IMR-90 (cell line): ENCODE data around the gene YAF2. TPM values are rescaled to one million over a fixed set of nuclear protein-coding genes. Genes with fewer than 3 reads are reported as not detected.

Source experiments
- ATAC-seq: fragments of 200-7000 bp; cut with Tn5 transposase; 2 replicates; pipeline ENCODE4 v1.9.1; 2020; ENCODE audit warnings: low read depth, mild to moderate bottlenecking, moderate library complexity
- BruUV-seq: library from RNA; stranded (reverse); fragments of 400-500 nt; replicated peaks from 2 replicates; lab custom pipeline; 2021; lab: Mats Ljungman, UMichigan
- CTCF ChIA-PET: fragments of 300-600 bp; formaldehyde crosslinking; extraction: SDS; loops from one replicate; lab custom pipeline; 2021; ENCODE audit warnings: antibody characterized with exemption; lab: Yijun Ruan, JAX
- POLR2A ChIA-PET: fragments of 300-600 bp; sonication (Branson Sonifier 250); formaldehyde crosslinking; loops from one replicate; lab custom pipeline; 2022; ENCODE audit warnings: antibody characterized with exemption; ENCODE audit not compliant: unreplicated experiment; lab: Charles Lee
- DNase-seq: peaks from one replicate; pipeline ENCODE4 v3.0.0; 2013
- H2AFZ ChIP-seq: replicated peaks from 2 replicates; pipeline ENCODE3; 2013; ENCODE audit warnings: low read length, mild to moderate bottlenecking; ENCODE audit not compliant: poor library complexity
- H2AK5ac ChIP-seq: 2 replicates; pipeline ENCODE4 v1.6.1; 2013; ENCODE audit warnings: low read depth, low read length, inconsistent platforms
- H2AK9ac ChIP-seq: replicated peaks from 2 replicates; pipeline ENCODE3; 2013; ENCODE audit warnings: mild to moderate bottlenecking, low read depth, low read length, moderate library complexity; ENCODE audit not compliant: poor library complexity
- H2BK120ac ChIP-seq: 2 replicates; pipeline ENCODE4 v1.6.1; 2013; ENCODE audit warnings: low read depth, low read length, inconsistent platforms
- H2BK15ac ChIP-seq: 3 replicates; pipeline ENCODE4 v1.6.1; 2013; ENCODE audit warnings: low read depth, low read length, inconsistent platforms
- H2BK20ac ChIP-seq: 2 replicates; pipeline ENCODE4 v1.6.1; 2013; ENCODE audit warnings: low read depth, mild to moderate bottlenecking, inconsistent platforms, low read length, moderate library complexity
- H2BK5ac ChIP-seq: 2 replicates; pipeline ENCODE4 v1.6.1; 2013; ENCODE audit warnings: mild to moderate bottlenecking, low read depth, low read length, inconsistent platforms; ENCODE audit not compliant: poor library complexity, severe bottlenecking
- H3K14ac ChIP-seq: replicated peaks from 2 replicates; pipeline ENCODE4 v1.6.1; 2013; ENCODE audit warnings: low read depth, low read length, inconsistent platforms
- H3K18ac ChIP-seq: 2 replicates; pipeline ENCODE4 v1.6.1; 2013; ENCODE audit warnings: low read depth, low read length, control low read depth
- H3K23ac ChIP-seq: 2 replicates; pipeline ENCODE4 v1.6.1; 2013; ENCODE audit warnings: low read depth, low read length, inconsistent platforms
- H3K27ac ChIP-seq: 2 replicates; pipeline ENCODE4 v1.5.1; 2013; ENCODE audit warnings: mild to moderate bottlenecking, control low read depth, low read length; ENCODE audit not compliant: insufficient read depth
- H3K27me3 ChIP-seq: 2 replicates; pipeline ENCODE4 v1.6.1; 2013; ENCODE audit warnings: low read length; ENCODE audit not compliant: control insufficient read depth, insufficient read depth
- H3K36me3 ChIP-seq: 2 replicates; pipeline ENCODE4 v1.6.1; 2013; ENCODE audit warnings: low read length, mixed read lengths; ENCODE audit not compliant: control insufficient read depth, insufficient read depth
- H3K4ac ChIP-seq: 2 replicates; pipeline ENCODE4 v1.6.1; 2013; ENCODE audit warnings: low read depth, low read length, inconsistent platforms
- H3K4me1 ChIP-seq: 2 replicates; pipeline ENCODE4 v1.6.1; 2013; ENCODE audit warnings: low read length, mixed read lengths; ENCODE audit not compliant: control insufficient read depth, insufficient read depth
- H3K4me2 ChIP-seq: 2 replicates; pipeline ENCODE4 v1.6.1; 2013; ENCODE audit warnings: low read depth, mild to moderate bottlenecking, control low read depth, low read length, moderate library complexity
- H3K4me3 ChIP-seq: 2 replicates; pipeline ENCODE4 v1.5.1; 2013; ENCODE audit warnings: low read depth, mild to moderate bottlenecking, control low read depth, low read length, moderate library complexity; ENCODE audit not compliant: insufficient read depth
- H3K56ac ChIP-seq: 2 replicates; pipeline ENCODE4 v1.6.1; 2013; ENCODE audit warnings: low read length, inconsistent platforms; ENCODE audit not compliant: insufficient read depth; ENCODE audit errors: extremely low read depth
- H3K79me1 ChIP-seq, 2 experiments: 2 replicates each; pipeline ENCODE4 v1.6.1; 2013; ENCODE audit warnings: low read length in 2 of 2, inconsistent platforms in 1 of 2, low read depth in 1 of 2
- H3K9ac ChIP-seq: 2 replicates; pipeline ENCODE4 v1.6.1; 2013; ENCODE audit warnings: low read depth, low read length, control low read depth
- H3K9me1 ChIP-seq: 2 replicates; pipeline ENCODE4 v1.6.1; 2013; ENCODE audit warnings: low read length, inconsistent platforms; ENCODE audit not compliant: insufficient read depth
- H3K9me3 ChIP-seq: 2 replicates; pipeline ENCODE4 v1.6.1; 2013; ENCODE audit warnings: low read length; ENCODE audit not compliant: control insufficient read depth, insufficient read depth
- H4K20me1 ChIP-seq: 2 replicates; pipeline ENCODE4 v1.6.1; 2013; ENCODE audit warnings: low read length, inconsistent platforms; ENCODE audit not compliant: insufficient read depth
- H4K5ac ChIP-seq: 2 replicates; pipeline ENCODE4 v1.6.1; 2013; ENCODE audit warnings: mild to moderate bottlenecking, low read depth, low read length, control low read depth
- H4K8ac ChIP-seq, 2 experiments: 2 replicates each; pipeline ENCODE4 v1.6.1; 2013; ENCODE audit warnings: low read depth in 2 of 2, low read length in 2 of 2, control low read depth in 1 of 2, inconsistent platforms in 1 of 2
- H4K91ac ChIP-seq: 2 replicates; pipeline ENCODE4 v1.6.1; 2013; ENCODE audit warnings: low read depth, low read length, inconsistent platforms; ENCODE audit not compliant: insufficient read depth
- BHLHE40 ChIP-seq: fragments of 150-350 bp; IDR thresholded peaks from 2 replicates; pipeline ENCODE4 v1.6.1; 2016; ENCODE audit warnings: mild to moderate bottlenecking, low read depth, low read length
- CEBPB ChIP-seq: IDR thresholded peaks from 2 replicates; pipeline ENCODE4 v1.6.1; 2012; ENCODE audit warnings: low read depth, low read length, improper control_type of control experiment
- CHD1 ChIP-seq: IDR thresholded peaks from 2 replicates; pipeline ENCODE4 v1.6.1; 2012; ENCODE audit warnings: low read depth, low read length, improper control_type of control experiment
- MAFK ChIP-seq: IDR thresholded peaks from 2 replicates; pipeline ENCODE4 v1.6.1; 2012; ENCODE audit warnings: low read depth, low read length, improper control_type of control experiment
- MAZ ChIP-seq: IDR thresholded peaks from 2 replicates; pipeline ENCODE4 v1.6.1; 2012; ENCODE audit warnings: low read depth, mild to moderate bottlenecking, low read length, improper control_type of control experiment, moderate library complexity, borderline replicate concordance
- MXI1 ChIP-seq: IDR thresholded peaks from 2 replicates; pipeline ENCODE4 v1.6.1; 2012; ENCODE audit warnings: low read depth, mild to moderate bottlenecking, low read length, moderate library complexity, borderline replicate concordance
- NFE2L2 ChIP-seq: fragments of 150-350 bp; IDR thresholded peaks from 2 replicates; pipeline ENCODE4 v1.6.1; 2016; ENCODE audit warnings: low read depth, mild to moderate bottlenecking, low read length
- POLR2A ChIP-seq: IDR thresholded peaks from 2 replicates; pipeline ENCODE4 v1.6.1; 2012; ENCODE audit warnings: mild to moderate bottlenecking, low read depth, low read length
- RAD21 ChIP-seq: IDR thresholded peaks from 2 replicates; pipeline ENCODE4 v1.6.1; 2012; ENCODE audit warnings: low read length, improper control_type of control experiment
- RCOR1 ChIP-seq: IDR thresholded peaks from 2 replicates; pipeline ENCODE4 v1.6.1; 2012; ENCODE audit warnings: mild to moderate bottlenecking, low read length, improper control_type of control experiment; ENCODE audit not compliant: insufficient replicate concordance
- RFX5 ChIP-seq: IDR thresholded peaks from 2 replicates; pipeline ENCODE4 v1.8.0; 2012; ENCODE audit warnings: low read depth, mild to moderate bottlenecking, low read length, moderate library complexity
- SMC3 ChIP-seq: fragments of 150-350 bp; IDR thresholded peaks from 2 replicates; pipeline ENCODE4 v1.6.1; 2016; ENCODE audit warnings: low read depth, mild to moderate bottlenecking, antibody characterized with exemption, low read length, moderate library complexity
- WGBS, 2 experiments: methylation state at CpG; one replicate each; pipeline versions ENCODE4 v1.1.5 to v1.1.7; 2013; ENCODE audit warnings: missing lambda C conversion rate in 2 of 2; ENCODE audit not compliant: insufficient read length in 1 of 2; ENCODE audit errors: extremely low coverage in 2 of 2; 5-methylcytosine and 5-hydroxymethylcytosine counted together
- dilution Hi-C: fragments of 300-500 bp; cut with HindIII; formaldehyde crosslinking; loops from one replicate; pipeline ENCODE4 v1.14.3; 2018; ENCODE audit warnings: low sequenced_read_pairs; ENCODE audit not compliant: unreplicated experiment
- in situ Hi-C: fragments of 300-500 bp; cut with MboI; formaldehyde crosslinking; loops from 3 replicates; pipeline ENCODE4 v1.14.3; 2019; ENCODE audit warnings: low sequenced_read_pairs, inconsistent platforms, mixed read lengths
- intact Hi-C: fragments of 100-400 bp; cut with micrococcal nuclease; formaldehyde crosslinking; loops from 2 replicates; pipeline ENCODE4 v1.10.0; 2022
- polyA plus RNA-seq, 3 experiments: library from polyadenylated mRNA; depleted of rRNA; stranded (reverse); fragments of >200 nt; gene quantifications; 2 replicates each; pipeline ENCODE4 v1.2.3, GENCODE V29; 2012; ENCODE audit warnings: low replicate concordance in 1 of 3
- total RNA-seq: library from RNA; depleted of rRNA; stranded (reverse); fragments of >200 nt; gene quantifications from 2 replicates; pipeline ENCODE4 v1.2.3, GENCODE V29; 2012
- TF ChIP-seq, protein P1 (sequence below): conservative IDR thresholded peaks from 2 replicates; pipeline ENCODE4 v1.5.1; 2012; ENCODE audit warnings: mild to moderate bottlenecking, low read depth, low read length, improper control_type of control experiment
- TF ChIP-seq, protein P2 (sequence below): fragments of 150-350 bp; IDR thresholded peaks from 2 replicates; pipeline ENCODE4 v1.6.1; 2016; ENCODE audit warnings: low read depth, mild to moderate bottlenecking, low read length, moderate library complexity, borderline replicate concordance

Gene YAF2
- total and polyA plus RNA-seq, 2 of the 4 experiments (the other 2 are of a cell fraction) = 7.9 to 14.2 TPM

DNA sequence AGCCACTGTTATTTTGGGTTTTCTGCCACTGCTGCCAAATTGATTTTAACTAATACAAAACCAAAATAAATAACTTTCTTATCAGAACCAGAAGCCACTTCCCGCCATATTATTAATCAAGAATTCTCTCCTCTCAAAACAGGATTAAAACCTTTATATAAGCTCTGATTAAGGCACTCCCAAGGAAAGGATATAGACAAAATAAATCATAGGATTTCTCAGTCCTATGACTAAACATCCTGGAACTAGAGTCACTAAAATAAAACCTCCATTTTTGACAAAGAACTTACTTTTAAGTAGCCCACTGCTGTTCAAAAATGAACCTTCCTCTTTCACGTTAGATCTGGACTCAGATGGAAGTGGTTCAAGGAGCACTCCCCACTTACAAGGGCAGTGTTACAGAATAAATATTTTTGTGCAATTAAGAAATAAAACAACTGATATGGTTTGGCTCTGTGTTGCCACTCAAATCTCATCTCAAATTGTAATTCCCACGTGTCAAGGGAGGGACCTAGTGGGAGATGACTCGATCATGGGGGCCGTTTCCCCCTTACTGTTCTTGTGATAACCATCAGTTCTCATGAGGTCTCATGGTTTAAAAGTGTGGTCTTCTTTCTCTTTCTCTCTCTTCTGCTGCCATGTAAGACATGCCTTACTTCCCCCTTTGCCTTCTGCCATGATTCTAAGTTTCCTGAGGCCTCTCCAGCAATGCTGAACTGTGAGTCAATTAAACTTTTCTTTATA, 119.7 kb downstream of the YAF2 start:
- H3K4me1 ChIP-seq = peaks cover 3% of the 10 kb centered on the region; the same call in 1 of the 2 replicates
- no peaks in the 10 kb centered on the region for H3K9me3 ChIP-seq
- peak overlapping the region; percentile 93 for H2AK5ac ChIP-seq
- H2BK120ac ChIP-seq = peak overlapping the region; percentile 92
- no peaks in the 10 kb centered on the region for H3K27me3 ChIP-seq
- no peak for TF ChIP-seq CHD1
- TF ChIP-seq RCOR1 = no peak
- no peak for TF ChIP-seq RAD21
- no peak for TF ChIP-seq BHLHE40
- no peak for TF ChIP-seq CEBPB
- TF ChIP-seq, protein P1, sequence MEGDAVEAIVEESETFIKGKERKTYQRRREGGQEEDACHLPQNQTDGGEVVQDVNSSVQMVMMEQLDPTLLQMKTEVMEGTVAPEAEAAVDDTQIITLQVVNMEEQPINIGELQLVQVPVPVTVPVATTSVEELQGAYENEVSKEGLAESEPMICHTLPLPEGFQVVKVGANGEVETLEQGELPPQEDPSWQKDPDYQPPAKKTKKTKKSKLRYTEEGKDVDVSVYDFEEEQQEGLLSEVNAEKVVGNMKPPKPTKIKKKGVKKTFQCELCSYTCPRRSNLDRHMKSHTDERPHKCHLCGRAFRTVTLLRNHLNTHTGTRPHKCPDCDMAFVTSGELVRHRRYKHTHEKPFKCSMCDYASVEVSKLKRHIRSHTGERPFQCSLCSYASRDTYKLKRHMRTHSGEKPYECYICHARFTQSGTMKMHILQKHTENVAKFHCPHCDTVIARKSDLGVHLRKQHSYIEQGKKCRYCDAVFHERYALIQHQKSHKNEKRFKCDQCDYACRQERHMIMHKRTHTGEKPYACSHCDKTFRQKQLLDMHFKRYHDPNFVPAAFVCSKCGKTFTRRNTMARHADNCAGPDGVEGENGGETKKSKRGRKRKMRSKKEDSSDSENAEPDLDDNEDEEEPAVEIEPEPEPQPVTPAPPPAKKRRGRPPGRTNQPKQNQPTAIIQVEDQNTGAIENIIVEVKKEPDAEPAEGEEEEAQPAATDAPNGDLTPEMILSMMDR = no peak
- no peak for TF ChIP-seq RFX5
- no peak for TF ChIP-seq MAZ
- TF ChIP-seq MAFK = no peak
- no peak for TF ChIP-seq SMC3
- TF ChIP-seq POLR2A = no peak
- TF ChIP-seq MXI1 = no peak
- TF ChIP-seq, protein P2, sequence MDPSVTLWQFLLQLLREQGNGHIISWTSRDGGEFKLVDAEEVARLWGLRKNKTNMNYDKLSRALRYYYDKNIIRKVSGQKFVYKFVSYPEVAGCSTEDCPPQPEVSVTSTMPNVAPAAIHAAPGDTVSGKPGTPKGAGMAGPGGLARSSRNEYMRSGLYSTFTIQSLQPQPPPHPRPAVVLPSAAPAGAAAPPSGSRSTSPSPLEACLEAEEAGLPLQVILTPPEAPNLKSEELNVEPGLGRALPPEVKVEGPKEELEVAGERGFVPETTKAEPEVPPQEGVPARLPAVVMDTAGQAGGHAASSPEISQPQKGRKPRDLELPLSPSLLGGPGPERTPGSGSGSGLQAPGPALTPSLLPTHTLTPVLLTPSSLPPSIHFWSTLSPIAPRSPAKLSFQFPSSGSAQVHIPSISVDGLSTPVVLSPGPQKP = no peak
- no peak for TF ChIP-seq NFE2L2
- no peak overlapping the region for H3K9ac ChIP-seq
- no peak overlapping the region for H2AFZ ChIP-seq
- H3K18ac ChIP-seq = peak overlapping the region; percentile 78; the same call in 1 of the 2 replicates
- no peaks in the 10 kb centered on the region for H3K36me3 ChIP-seq
- no CpG with 5 or more reads among the region's 5 CpGs for WGBS, 2 experiments
- H2BK20ac ChIP-seq = peak overlapping the region; percentile 93
- ChIA-PET POLR2A (no interaction called here), CTCF (no interaction called here)
- peak overlapping the region; percentile 92; the same call in 1 of the 3 replicates for H2BK15ac ChIP-seq
- H3K56ac ChIP-seq = peak overlapping the region; percentile 78
- dilution Hi-C loops = no loop called here
- in situ Hi-C loops = no loop called here
- H4K5ac ChIP-seq = no peak overlapping the region; the same call in 1 of the 2 replicates
- no TSS peak for BruUV-seq
- no peaks in the 10 kb centered on the region for H3K9me1 ChIP-seq
- intact Hi-C loops = loop anchor here (5.0 kb wide), 1 partner anchor 1171 kb away; no protein-coding TSS in a partner anchor
- H3K4me2 ChIP-seq = peak overlapping the region; percentile 0; the same call in 1 of the 2 replicates
- H3K79me1 ChIP-seq = peaks cover 12 to 16% of the 10 kb centered on the region in 2 experiments; a peak in 3 of 4 replicates
- H3K4me3 ChIP-seq = no peak overlapping the region
- H3K23ac ChIP-seq = peak overlapping the region; percentile 69; the same call in 1 of the 2 replicates
- peak overlapping the region; percentile 82 for H4K91ac ChIP-seq
- H4K8ac ChIP-seq = peak overlapping the region; percentile 80 to 98
- H4K20me1 ChIP-seq = no peaks in the 10 kb centered on the region
- ATAC-seq = peak; percentile 50
- H3K14ac ChIP-seq = peak overlapping the region; percentile 42
- peak; percentile 62 for DNase-seq
- peak overlapping the region; percentile 88 for H3K4ac ChIP-seq
- H2BK5ac ChIP-seq = peak overlapping the region; percentile 84
- no peak overlapping the region for H2AK9ac ChIP-seq
- peak overlapping the region; percentile 89; the same call in 1 of the 2 replicates for H3K27ac ChIP-seq
